Astrocyte (in vitro differentiated cells and primary cell): ENCODE results near the gene CTNNB1. TPM values are rescaled to one million over a fixed set of nuclear protein-coding genes. Genes with fewer than 3 reads are reported as not detected.

Experiments
- DNase-seq: peaks from one replicate; pipeline ENCODE4 v3.0.0-alpha.2; 2010; ENCODE audit warnings: low read depth
- FAIRE-seq: peaks from 2 replicates; lab custom pipeline; 2011; peaks lifted over from hg19 to GRCh38; lab: Jason Lieb, UNC
- H2AFZ ChIP-seq: 2 replicates; pipeline ENCODE4 v1.6.0; 2012; ENCODE audit warnings: low read depth, low read length, inconsistent platforms
- H3K27ac ChIP-seq: 2 replicates; pipeline ENCODE4 v1.5.1; 2011; ENCODE audit warnings: low read depth, low read length, inconsistent platforms
- H3K27me3 ChIP-seq: 2 replicates; pipeline ENCODE4 v1.6.0; 2011; ENCODE audit warnings: low read length, inconsistent platforms; ENCODE audit not compliant: insufficient read depth
- H3K36me3 ChIP-seq: 2 replicates; pipeline ENCODE4 v1.5.1; 2011; ENCODE audit warnings: low read length, inconsistent platforms; ENCODE audit not compliant: insufficient read depth
- H3K4me1 ChIP-seq: 2 replicates; pipeline ENCODE4 v1.5.1; 2011; ENCODE audit warnings: low read length, inconsistent platforms; ENCODE audit not compliant: insufficient read depth
- H3K4me2 ChIP-seq: 2 replicates; pipeline ENCODE4 v1.6.0; 2012; ENCODE audit warnings: low read length, inconsistent platforms
- H3K4me3 ChIP-seq: 2 replicates; pipeline ENCODE4 v1.5.1; 2011; ENCODE audit warnings: low read depth, mild to moderate bottlenecking, low read length, inconsistent platforms; ENCODE audit not compliant: insufficient read depth
- H3K79me2 ChIP-seq: 2 replicates; pipeline ENCODE4 v1.6.0; 2012; ENCODE audit warnings: mild to moderate bottlenecking, low read length, inconsistent platforms; ENCODE audit not compliant: insufficient read depth
- H3K9ac ChIP-seq: 2 replicates; pipeline ENCODE4 v1.6.0; 2012; ENCODE audit warnings: mild to moderate bottlenecking, low read length, inconsistent platforms
- H3K9me3 ChIP-seq: 2 replicates; pipeline ENCODE4 v1.5.1; 2012; ENCODE audit warnings: low read depth, mild to moderate bottlenecking, low read length, inconsistent platforms; ENCODE audit not compliant: insufficient read depth
- H4K20me1 ChIP-seq: 2 replicates; pipeline ENCODE4 v1.6.0; 2012; ENCODE audit warnings: low read length, inconsistent platforms; ENCODE audit not compliant: insufficient read depth
- H3K27ac Mint-ChIP-seq: one replicate; pipeline ENCODE4 v1.8.0; 2021; ENCODE audit warnings: mild to moderate bottlenecking, mixed read lengths; ENCODE audit not compliant: unreplicated experiment
- H3K27me3 Mint-ChIP-seq: one replicate; pipeline ENCODE4 v1.8.0; 2021; ENCODE audit warnings: low read depth, mixed read lengths; ENCODE audit not compliant: unreplicated experiment
- H3K36me3 Mint-ChIP-seq: one replicate; pipeline ENCODE4 v1.8.0; 2021; ENCODE audit warnings: low read depth, mixed read lengths; ENCODE audit not compliant: unreplicated experiment
- H3K4me1 Mint-ChIP-seq: one replicate; pipeline ENCODE4 v1.8.0; 2021; ENCODE audit warnings: low read depth, mixed read lengths; ENCODE audit not compliant: unreplicated experiment
- H3K4me3 Mint-ChIP-seq: one replicate; pipeline ENCODE4 v1.8.0; 2021; ENCODE audit warnings: mild to moderate bottlenecking, moderate library complexity, mixed read lengths; ENCODE audit not compliant: unreplicated experiment
- H3K9me3 Mint-ChIP-seq: one replicate; pipeline ENCODE4 v1.8.0; 2021; ENCODE audit warnings: mild to moderate bottlenecking, mixed read lengths; ENCODE audit not compliant: unreplicated experiment
- CTCF ChIP-seq: IDR thresholded peaks from 2 replicates; pipeline ENCODE4 v1.5.1; 2011; ENCODE audit warnings: low read depth, mild to moderate bottlenecking, inconsistent platforms, low read length, moderate library complexity; ENCODE audit not compliant: insufficient read depth
- EZH2 ChIP-seq: IDR thresholded peaks from 2 replicates; pipeline ENCODE4 v1.6.1; 2012; ENCODE audit warnings: mild to moderate bottlenecking, low read length, inconsistent platforms; ENCODE audit not compliant: insufficient read depth
- total RNA-seq: library from RNA; stranded (reverse); gene quantifications from 2 replicates; pipeline ENCODE4 v1.2.1, GENCODE V29; 2021

Gene CTNNB1
- total RNA-seq, 1 donor from 2014 or later = 656 TPM

- Mint-ChIP-seq H3K27ac (peak overlapping the region; percentile 29), H3K4me3 (no peak overlapping the region), H3K27me3 (no peaks in the 10 kb centered on the region), H3K4me1 (peaks cover 11% of the 10 kb centered on the region), H3K9me3 (no peaks in the 10 kb centered on the region), H3K36me3 (no peaks in the 10 kb centered on the region)
- Histone ChIP-seq H4K20me1 (no peaks in the 10 kb centered on the region), H3K4me1 (no peaks in the 10 kb centered on the region), H2AFZ (no peak overlapping the region), H3K27ac (no peak overlapping the region), H3K9me3 (no peaks in the 10 kb centered on the region), H3K27me3 (no peaks in the 10 kb centered on the region), H3K4me3 (no peak overlapping the region), H3K36me3 (no peaks in the 10 kb centered on the region), H3K9ac (no peak overlapping the region), H3K79me2 (no peaks in the 10 kb centered on the region), H3K4me2 (no peak overlapping the region)
- FAIRE-seq (no peak), DNase-seq (no peak)
- TF ChIP-seq CTCF (no peak), EZH2 (no peak)
Observed at GRCh38 chr3:41184394-41184793, 14.9 kb upstream of the CTNNB1 start.

GRCh38 chr3:41186297-41186696, 13.0 kb upstream of the CTNNB1 start:
- Histone ChIP-seq H3K36me3 (no peaks in the 10 kb centered on the region), H3K27me3 (no peaks in the 10 kb centered on the region), H3K79me2 (no peaks in the 10 kb centered on the region), H3K27ac (no peak overlapping the region), H3K9ac (no peak overlapping the region), H3K9me3 (no peaks in the 10 kb centered on the region), H3K4me1 (no peaks in the 10 kb centered on the region), H2AFZ (no peak overlapping the region), H4K20me1 (no peaks in the 10 kb centered on the region), H3K4me3 (no peak overlapping the region), H3K4me2 (no peak overlapping the region)
- peaks cover 3% of the 10 kb centered on the region for H3K27me3 Mint-ChIP-seq
- FAIRE-seq (no peak), DNase-seq (no peak)
- H3K4me3 Mint-ChIP-seq = no peak overlapping the region
- no peaks in the 10 kb centered on the region for H3K9me3 Mint-ChIP-seq
- no peaks in the 10 kb centered on the region for H3K36me3 Mint-ChIP-seq
- H3K27ac Mint-ChIP-seq = no peak overlapping the region
- peaks cover 4% of the 10 kb centered on the region for H3K4me1 Mint-ChIP-seq
- TF ChIP-seq CTCF = no peak
- no peak for TF ChIP-seq EZH2

- Histone ChIP-seq H2AFZ (no peak overlapping the region), H3K9me3 (no peaks in the 10 kb centered on the region), H3K4me1 (no peaks in the 10 kb centered on the region), H3K4me2 (no peak overlapping the region), H3K4me3 (no peak overlapping the region), H3K9ac (no peak overlapping the region), H3K27ac (no peak overlapping the region), H3K27me3 (no peaks in the 10 kb centered on the region), H3K79me2 (no peaks in the 10 kb centered on the region), H4K20me1 (no peaks in the 10 kb centered on the region), H3K36me3 (no peaks in the 10 kb centered on the region)
- DNase-seq (no peak), FAIRE-seq (no peak)
- Mint-ChIP-seq H3K9me3 (no peaks in the 10 kb centered on the region), H3K27me3 (peaks cover 3% of the 10 kb centered on the region), H3K4me3 (no peak overlapping the region), H3K36me3 (no peaks in the 10 kb centered on the region), H3K4me1 (no peaks in the 10 kb centered on the region), H3K27ac (no peak overlapping the region)
- no peak for TF ChIP-seq CTCF
- TF ChIP-seq EZH2 = no peak
Observed at GRCh38 chr3:41188306-41188705, 11.0 kb upstream of the CTNNB1 start.
